ENCODE results near the gene LEFTY2.

DNA sequence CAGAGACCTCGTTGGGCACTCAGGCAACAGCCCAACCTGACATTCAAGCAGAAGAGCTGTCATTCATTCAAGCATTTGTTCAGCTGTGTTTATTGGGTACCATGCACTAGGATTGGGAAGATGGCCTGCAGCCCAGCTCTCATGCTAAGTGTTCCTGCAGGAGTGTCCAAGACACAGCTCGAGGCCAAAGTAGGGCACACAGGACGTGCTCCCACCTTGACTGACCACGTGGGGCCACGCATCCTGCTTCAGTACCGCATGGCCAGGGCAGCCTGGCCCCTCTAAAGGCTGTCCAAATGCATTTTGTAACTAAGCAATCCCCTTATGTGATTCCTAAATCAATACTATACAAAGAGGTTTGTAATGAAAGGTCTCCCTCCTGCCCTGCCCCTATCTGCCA lies 26.6 kb downstream of the LEFTY2 start:
- TF ChIP-seq CTCF (IDR thresholded peaks at IDR 0.05) (no peak), POLR2A (IDR thresholded peaks at IDR 0.05) (no peak)

All from adrenal gland (tissue), 5 donors.